ENCODE measurements around the gene MPC1.

GRCh38 chr6:166406197-166406596 lies 23.5 kb upstream of the MPC1 start:
- TF ChIP-seq POLR2AphosphoS5 (IDR thresholded peaks at IDR 0.05; ENCODE audit: low read depth) (no peak), CTCF (conservative IDR thresholded peaks at IDR 0.05; ENCODE audit: low read depth in 2 of 2) (no peak), ZNF114 (CRISPR knock-in tag; IDR thresholded peaks at IDR 0.05) (no peak), EZH2phosphoT487 (IDR thresholded peaks at IDR 0.05; ENCODE audit: unreplicated experiment) (no peak), EZH2 (IDR thresholded peaks at IDR 0.05; ENCODE audit: low read depth, unreplicated experiment) (no peak), REST (IDR thresholded peaks at IDR 0.05; ENCODE audit: unreplicated experiment) (no peak), ETS1 (IDR thresholded peaks at IDR 0.05) (no peak)

Measured in GM23338 (cell line).